ENCODE results near the gene ZNF117. TPM values are rescaled to one million over a fixed set of nuclear protein-coding genes. Genes with fewer than 3 reads are reported as not detected.

ZNF117 gene
- total and polyA plus RNA-seq, 9 of the 15 experiments (the other 6 are each of a cell fraction or from before 2014, with no cell fraction given): 2.5 to 18.9 (median 14.1) TPM

- TF ChIP-seq POU5F1 (IDR thresholded peaks at IDR 0.05; ENCODE audit: borderline replicate concordance, low read depth, low read length, partially characterized antibody) (no peak), ZNF449 (CRISPR knock-in tag; IDR thresholded peaks at IDR 0.05) (no peak), SREBF2 (CRISPR knock-in tag; IDR thresholded peaks at IDR 0.05) (no peak), PATZ1 (CRISPR knock-in tag; IDR thresholded peaks at IDR 0.05; ENCODE audit: borderline replicate concordance) (no peak), CCAR2 (IDR thresholded peaks at IDR 0.05; ENCODE audit: low read depth, low read length) (no peak), PURB (CRISPR knock-in tag; IDR thresholded peaks at IDR 0.05; ENCODE audit: low read depth) (no peak), EHMT2 (IDR thresholded peaks at IDR 0.05) (no peak), STAT5A (IDR thresholded peaks at IDR 0.05; ENCODE audit: borderline replicate concordance, low read length) (no peak), ZNF232 (CRISPR knock-in tag; IDR thresholded peaks at IDR 0.05) (no peak), TAL1 (IDR thresholded peaks at IDR 0.05) (0 out of 2 replicates have a peak, but pooled peaks have one; percentile 2), MEF2A (IDR thresholded peaks at IDR 0.05; ENCODE audit: control insufficient read depth, low read depth, low read length) (no peak), NR2C1 (IDR thresholded peaks at IDR 0.05) (no peak), NR2C1 (tag; IDR thresholded peaks at IDR 0.05) (no peak), BDP1 (IDR thresholded peaks at IDR 0.05; ENCODE audit: insufficient read depth, insufficient read length) (no peak), CREB1 (IDR thresholded peaks at IDR 0.05) (peak; percentile 57), CREB1 (CRISPR knock-in tag; IDR thresholded peaks at IDR 0.05) (0 out of 2 replicates have a peak, but pooled peaks have one; percentile 13), SOX6 (IDR thresholded peaks at IDR 0.05) (peak; percentile 57), ZFX (CRISPR knock-in tag; IDR thresholded peaks at IDR 0.05) (peak; percentile 97)
- TF ChIP-seq, protein P1, sequence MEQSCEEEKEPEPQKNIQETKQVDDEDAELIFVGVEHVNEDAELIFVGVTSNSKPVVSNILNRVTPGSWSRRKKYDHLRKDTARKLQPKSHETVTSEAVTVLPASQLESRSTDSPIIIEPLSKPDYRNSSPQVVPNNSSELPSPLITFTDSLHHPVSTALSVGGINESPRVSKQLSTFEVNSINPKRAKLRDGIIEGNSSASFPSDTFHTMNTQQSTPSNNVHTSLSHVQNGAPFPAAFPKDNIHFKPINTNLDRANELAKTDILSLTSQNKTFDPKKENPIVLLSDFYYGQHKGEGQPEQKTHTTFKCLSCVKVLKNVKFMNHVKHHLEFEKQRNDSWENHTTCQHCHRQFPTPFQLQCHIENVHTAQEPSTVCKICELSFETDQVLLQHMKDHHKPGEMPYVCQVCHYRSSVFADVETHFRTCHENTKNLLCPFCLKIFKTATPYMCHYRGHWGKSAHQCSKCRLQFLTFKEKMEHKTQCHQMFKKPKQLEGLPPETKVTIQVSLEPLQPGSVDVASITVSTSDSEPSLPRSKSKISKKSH (CRISPR knock-in tag; IDR thresholded peaks at IDR 0.05): no peak
- TF ChIP-seq, protein P2, sequence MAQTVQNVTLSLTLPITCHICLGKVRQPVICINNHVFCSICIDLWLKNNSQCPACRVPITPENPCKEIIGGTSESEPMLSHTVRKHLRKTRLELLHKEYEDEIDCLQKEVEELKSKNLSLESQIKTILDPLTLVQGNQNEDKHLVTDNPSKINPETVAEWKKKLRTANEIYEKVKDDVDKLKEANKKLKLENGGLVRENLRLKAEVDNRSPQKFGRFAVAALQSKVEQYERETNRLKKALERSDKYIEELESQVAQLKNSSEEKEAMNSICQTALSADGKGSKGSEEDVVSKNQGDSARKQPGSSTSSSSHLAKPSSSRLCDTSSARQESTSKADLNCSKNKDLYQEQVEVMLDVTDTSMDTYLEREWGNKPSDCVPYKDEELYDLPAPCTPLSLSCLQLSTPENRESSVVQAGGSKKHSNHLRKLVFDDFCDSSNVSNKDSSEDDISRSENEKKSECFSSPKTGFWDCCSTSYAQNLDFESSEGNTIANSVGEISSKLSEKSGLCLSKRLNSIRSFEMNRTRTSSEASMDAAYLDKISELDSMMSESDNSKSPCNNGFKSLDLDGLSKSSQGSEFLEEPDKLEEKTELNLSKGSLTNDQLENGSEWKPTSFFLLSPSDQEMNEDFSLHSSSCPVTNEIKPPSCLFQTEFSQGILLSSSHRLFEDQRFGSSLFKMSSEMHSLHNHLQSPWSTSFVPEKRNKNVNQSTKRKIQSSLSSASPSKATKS (CRISPR knock-in tag; IDR thresholded peaks at IDR 0.05): no peak
Measured at GRCh38 chr7:65006094-65006992, 15.5 kb upstream of the ZNF117 start, which contains the start of gene ERV3-1 (continued).

Data from K562 (cell line).